Heart right ventricle (tissue), 16 donors: ENCODE measurements around the gene MAP3K7. TPM values are rescaled to one million over a fixed set of nuclear protein-coding genes. Genes with fewer than 3 reads are reported as not detected.

Source experiments
- ATAC-seq, 8 donors: fragments of 200-7000 bp; cut with Tn5 transposase; one replicate each; pipeline ENCODE4 v1.9.1; 2020; ENCODE audit warnings: mild to moderate bottlenecking in 8 of 8, moderate library complexity in 8 of 8, moderate number of reproducible peaks in 1 of 8
- DNase-seq, 2 donors: peaks; one replicate each; pipeline ENCODE4 v3.0.0-alpha.2; 2020
- H3K27ac ChIP-seq, 10 donors: fragments of 200-600 bp; sonication (generic) in 2 of 10; one replicate each; pipeline versions ENCODE4 v1.5.0 to v1.8.0; 2020 to 2022; ENCODE audit warnings: mild to moderate bottlenecking in 3 of 10
- H3K27me3 ChIP-seq, 7 donors: fragments of 200-600 bp; one replicate each; pipeline ENCODE4 v1.8.0; 2021 to 2022; ENCODE audit warnings: mild to moderate bottlenecking in 2 of 7
- H3K36me3 ChIP-seq, 9 donors: fragments of 200-600 bp; sonication (generic) in 1 of 9; one replicate each; pipeline versions ENCODE4 v1.5.0 to v1.8.0; 2020 to 2022; ENCODE audit warnings: mild to moderate bottlenecking in 2 of 9
- H3K4me1 ChIP-seq, 9 donors: fragments of 200-600 bp; sonication (generic) in 1 of 9; one replicate each; pipeline versions ENCODE4 v1.5.0 to v1.8.0; 2020 to 2022; ENCODE audit warnings: mild to moderate bottlenecking in 4 of 9
- H3K4me3 ChIP-seq, 10 donors: fragments of 200-600 bp; sonication (generic) in 2 of 10; one replicate each; pipeline versions ENCODE4 v1.5.0 to v1.8.0; 2020 to 2022; ENCODE audit warnings: mild to moderate bottlenecking in 7 of 10, moderate library complexity in 2 of 10
- H3K9me3 ChIP-seq, 11 donors: fragments of 200-600 bp in 10 of 11; sonication (generic) in 2 of 11; one replicate each; pipeline versions ENCODE4 v1.5.0 to v1.8.0; 2013 to 2022; ENCODE audit warnings: mild to moderate bottlenecking in 2 of 11, control low read depth in 1 of 11, moderate library complexity in 1 of 11
- CTCF ChIP-seq, 9 donors: fragments of 200-600 bp; sonication (generic) in 2 of 9; IDR thresholded peaks; one replicate each; pipeline versions ENCODE4 v1.5.0 to v1.8.0; 2021 to 2022; ENCODE audit warnings: antibody characterized with exemption in 9 of 9, mild to moderate bottlenecking in 5 of 9, moderate library complexity in 1 of 9
- WGBS, 2 donors: extraction: QIAGEN DNeasy Blood & Tissue Kit; methylation state at CpG; one replicate each; pipeline ENCODE4 v1.1.7; 2013; ENCODE audit warnings: inconsistent platforms in 1 of 2; 5-methylcytosine and 5-hydroxymethylcytosine counted together
- intact Hi-C, 10 donors: fragments of 100-400 bp; cut with DNase I; formaldehyde crosslinking; loops; one replicate each; pipeline versions ENCODE4 v1.11.1 to v1.14.2; 2022
- polyA plus RNA-seq, 2 donors: library from polyadenylated mRNA; stranded (reverse); fragments of 200-250 nt; gene quantifications; one replicate each; pipeline ENCODE4 v1.2.3, GENCODE V29; 2013
- total RNA-seq, 10 donors: library from RNA; stranded (reverse); fragmentation: NEBNext Ultra II Directional in 3 of 10; extraction: Animal tissue kit (Norgen Biotek cat#: 25700) in 3 of 10; gene quantifications; one replicate each; pipeline versions ENCODE4 v1.2.1 to v1.2.4, GENCODE V29; 2021 to 2023
- donor health status: Arrhythmogenic right ventricular cardiomyopathy.
- donor health status: ischemic (EF 13 %, LVEDD 7.1; RV severe dilation, severe dysfunction).
- donor health status: healthy with polysubstance abuse.
- donor health status: DM: no; HTN: yes; CAD: no.
- donor health status: DM: no; HTN: no; CAD: no.
- donor health status: ischemic (EF 25% LVEDD 6.9; RV normal size, moderate dysfunction).
- donor health status: ischemic (EF 25% LVEDD 5.7; RV mildly dilated, moderate dysfunction).
- donor health status: healthy.
- donor health status: DM: yes; HTN: yes; CAD: no.
- donor health status: Ischemic cardiomyopathy.
- donor health status: ischemic (EF 35%, LVEDD 5.7; RV mildly dilated, moderate dysfunction).
- donor health status: nonischemic (EF 11% LVEDD 7.7; RV severe dilation, severe dysfunction).
- donor health status: DM: yes; HTN: yes; CAD: no.
- donor health status: PGD.
- donor health status: ischemic (EF 29% LVEDD 5.4; RV normal size, mild dysfunction).
- donor health status: nonischemic (EF 23%, LVEDD 6.1; RV moderate dilation, normal function).

The MAP3K7 gene
- total and polyA plus RNA-seq, 12 donors: 7.5 to 29.3 (median 20.1) TPM

GRCh38 chr6:90495216-90495817 is 91.6 kb downstream of the MAP3K7 start:
- Histone ChIP-seq H3K27ac (no peak overlapping the region), H3K4me1 (peaks cover 0 to 10% (median 0%) of the 10 kb centered on the region in 9 donors), H3K9me3 (no peaks in the 10 kb centered on the region), H3K4me3 (no peak overlapping the region), H3K36me3 (no peaks in the 10 kb centered on the region), H3K27me3 (peaks cover 0 to 4% (median 0%) of the 10 kb centered on the region in 7 donors)
- intact Hi-C loops: no loop called here
- no peak for TF ChIP-seq CTCF (IDR thresholded peaks at IDR 0.05)
- ATAC-seq (no peak), DNase-seq (no peak)
- 85 to 93% methylated on average over 9 of the region's 9 CpGs for WGBS, 2 donors

- Histone ChIP-seq H3K4me1 (peaks cover 0 to 21% (median 0%) of the 10 kb centered on the region in 9 donors), H3K4me3 (no peak overlapping the region), H3K36me3 (no peaks in the 10 kb centered on the region), H3K9me3 (no peaks in the 10 kb centered on the region), H3K27me3 (peaks cover 0 to 4% (median 0%) of the 10 kb centered on the region in 7 donors), H3K27ac (no peak overlapping the region)
- TF ChIP-seq CTCF (IDR thresholded peaks at IDR 0.05): no peak
- DNase-seq (no peak), ATAC-seq (peak in 2 of 8 donors; percentile 13 to 19)
- intact Hi-C loops: no loop called here
- WGBS, 2 donors: 67 to 73% methylated on average over 7 of the region's 7 CpGs
Measured at GRCh38 chr6:90494067-90494780, 92.6 kb downstream of the MAP3K7 start.

- intact Hi-C loops: no loop called here
Measured at GRCh38 chr6:90493332-90493731, 93.5 kb downstream of the MAP3K7 start.

GRCh38 chr6:90492798-90493197 is 94.1 kb downstream of the MAP3K7 start:
- 90 to 93% methylated on average over 6 of the region's 6 CpGs for WGBS, 2 donors
- no peak for DNase-seq
- peaks cover 0 to 4% (median 0%) of the 10 kb centered on the region in 7 donors for H3K27me3 ChIP-seq
- H3K4me1 ChIP-seq: peaks cover 0 to 21% (median 0%) of the 10 kb centered on the region in 9 donors
- no peak for TF ChIP-seq CTCF (IDR thresholded peaks at IDR 0.05)
- no peak overlapping the region for H3K27ac ChIP-seq
- no peak for ATAC-seq
- intact Hi-C loops: no loop called here
- H3K36me3 ChIP-seq: no peaks in the 10 kb centered on the region
- no peaks in the 10 kb centered on the region for H3K9me3 ChIP-seq
- no peak overlapping the region for H3K4me3 ChIP-seq

More at GRCh38 chr6:90493332-90493731, 93.5 kb downstream of the MAP3K7 start:
- 59 to 69% methylated on average over 2 of the region's 2 CpGs for WGBS, 2 donors
- Histone ChIP-seq H3K36me3 (no peaks in the 10 kb centered on the region), H3K27me3 (peaks cover 0 to 4% (median 0%) of the 10 kb centered on the region in 7 donors), H3K27ac (no peak overlapping the region), H3K4me3 (no peak overlapping the region), H3K4me1 (peaks cover 0 to 21% (median 0%) of the 10 kb centered on the region in 9 donors), H3K9me3 (no peaks in the 10 kb centered on the region)
- ATAC-seq (peak in 1 of 8 donors; percentile 41), DNase-seq (no peak)
- TF ChIP-seq CTCF (IDR thresholded peaks at IDR 0.05): no peak
